KOPT-K1 (cell line): ENCODE results near the gene NAA60.
"Not testable (repeated sequence)": the region's sequence is repeated elsewhere in the genome, so short reads cannot be mapped to it uniquely, and the experiment has no call there.

Source experiments
- H3K27ac ChIP-seq: fragments of 200-600 bp; sonication (generic); 2 replicates; pipeline ENCODE4 v1.5.1; 2016; ENCODE audit warnings: antibody characterized with exemption, mild to moderate bottlenecking, low read depth, low read length; ENCODE audit not compliant: poor library complexity, severe bottlenecking
- H3K36me3 ChIP-seq: fragments of 200-600 bp; sonication (generic); 2 replicates; pipeline ENCODE4 v1.5.1; 2017; ENCODE audit warnings: antibody characterized with exemption, mild to moderate bottlenecking, low read length, moderate library complexity; ENCODE audit not compliant: insufficient read depth
- H3K9me3 ChIP-seq: fragments of 200-600 bp; sonication (generic); 2 replicates; pipeline ENCODE4 v1.5.1; 2017; ENCODE audit warnings: antibody characterized with exemption, low read length, mild to moderate bottlenecking; ENCODE audit not compliant: insufficient read depth, poor library complexity, severe bottlenecking

The NAA60 gene

DNA sequence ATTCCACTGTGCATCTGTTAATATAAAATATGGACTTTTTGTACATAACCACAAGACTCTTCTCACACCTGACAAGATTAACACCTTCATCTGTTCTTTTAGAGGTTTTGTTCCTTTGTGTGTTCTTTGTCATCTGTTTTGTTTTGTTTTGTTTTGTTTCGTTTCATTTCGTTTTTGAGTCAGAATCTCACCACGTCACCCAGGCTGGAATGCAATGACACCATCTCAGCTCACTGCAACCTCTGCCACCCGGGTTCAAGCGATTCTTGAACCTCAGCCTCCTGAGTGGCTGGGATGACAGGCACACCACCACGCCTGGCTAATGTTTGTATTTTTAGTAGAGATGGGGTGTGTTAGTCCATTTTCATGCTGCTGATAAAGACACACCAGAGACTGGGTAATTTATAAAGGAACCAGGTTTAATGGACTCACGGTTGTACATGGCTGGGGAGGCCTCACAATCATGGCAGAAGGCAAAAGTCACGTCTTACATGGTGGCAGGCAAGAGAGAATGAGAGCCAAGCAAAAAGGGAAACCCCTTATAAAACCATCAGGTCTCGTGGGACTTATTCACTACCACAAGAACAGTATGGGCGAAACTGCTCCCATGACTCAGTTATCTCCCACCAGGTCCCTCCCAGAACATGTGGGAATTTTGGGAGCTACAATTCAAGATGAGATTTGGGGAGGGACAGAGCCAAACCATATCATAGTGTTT lies 29.6 kb downstream of the NAA60 start:
- Histone ChIP-seq H3K9me3 (no peaks in the 10 kb centered on the region), H3K27ac (no peak overlapping the region), H3K36me3 (peaks cover 6% of the 10 kb centered on the region; the same call in 1 of the 2 replicates)

DNA sequence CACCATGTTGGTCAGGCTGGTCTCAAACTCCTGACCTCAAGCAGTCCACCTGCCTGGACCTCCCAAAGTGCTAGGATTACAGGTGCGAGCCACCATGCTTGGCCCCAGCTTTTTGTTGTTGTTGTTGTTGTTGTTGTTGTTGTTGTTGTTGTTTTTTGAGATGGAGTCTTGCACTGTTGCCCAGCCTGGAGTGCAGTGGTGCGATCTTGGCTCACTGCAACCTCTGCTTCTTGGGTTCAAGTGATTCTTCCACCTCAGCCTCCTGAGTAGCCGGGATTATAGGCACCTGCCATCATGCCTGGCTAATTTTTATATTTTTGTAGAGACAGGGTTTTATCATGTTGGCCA lies 30.1 kb downstream of the NAA60 start:
- peaks cover 10% of the 10 kb centered on the region; the same call in 1 of the 2 replicates for H3K36me3 ChIP-seq
- not testable (repeated sequence) for H3K9me3 ChIP-seq, H3K27ac ChIP-seq

- H3K27ac ChIP-seq, result no peak overlapping the region
- H3K36me3 ChIP-seq, result peaks cover 17% of the 10 kb centered on the region
These were observed 30.8 kb downstream of the NAA60 start for GRCh38 chr16:3474136-3474779.

DNA sequence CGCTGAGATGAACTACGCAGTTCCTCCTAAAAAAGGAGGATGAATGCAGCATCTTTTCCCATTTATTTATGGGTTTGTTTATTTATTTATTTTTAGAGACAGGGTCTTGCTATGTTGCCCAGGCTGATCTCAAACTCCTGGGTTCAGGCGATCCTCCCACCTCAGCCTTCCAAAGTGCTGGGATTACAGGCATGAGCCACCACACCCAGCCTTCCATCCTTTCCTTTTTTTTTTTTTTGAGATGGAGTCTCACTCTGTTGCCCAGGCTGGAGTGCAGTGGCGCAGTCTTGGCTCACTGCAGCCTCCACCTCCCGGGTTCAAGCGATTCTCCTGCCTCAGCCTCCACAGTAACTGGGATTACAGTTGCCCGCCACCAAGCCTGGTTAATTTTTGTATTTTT lies 31.4 kb downstream of the NAA60 start:
- not testable (repeated sequence) for H3K9me3 ChIP-seq, H3K27ac ChIP-seq
- H3K36me3 ChIP-seq, result peaks cover 23% of the 10 kb centered on the region

More at GRCh38 chr16:3474136-3474779, 30.8 kb downstream of the NAA60 start:
- H3K9me3 ChIP-seq, result no peaks in the 10 kb centered on the region

DNA sequence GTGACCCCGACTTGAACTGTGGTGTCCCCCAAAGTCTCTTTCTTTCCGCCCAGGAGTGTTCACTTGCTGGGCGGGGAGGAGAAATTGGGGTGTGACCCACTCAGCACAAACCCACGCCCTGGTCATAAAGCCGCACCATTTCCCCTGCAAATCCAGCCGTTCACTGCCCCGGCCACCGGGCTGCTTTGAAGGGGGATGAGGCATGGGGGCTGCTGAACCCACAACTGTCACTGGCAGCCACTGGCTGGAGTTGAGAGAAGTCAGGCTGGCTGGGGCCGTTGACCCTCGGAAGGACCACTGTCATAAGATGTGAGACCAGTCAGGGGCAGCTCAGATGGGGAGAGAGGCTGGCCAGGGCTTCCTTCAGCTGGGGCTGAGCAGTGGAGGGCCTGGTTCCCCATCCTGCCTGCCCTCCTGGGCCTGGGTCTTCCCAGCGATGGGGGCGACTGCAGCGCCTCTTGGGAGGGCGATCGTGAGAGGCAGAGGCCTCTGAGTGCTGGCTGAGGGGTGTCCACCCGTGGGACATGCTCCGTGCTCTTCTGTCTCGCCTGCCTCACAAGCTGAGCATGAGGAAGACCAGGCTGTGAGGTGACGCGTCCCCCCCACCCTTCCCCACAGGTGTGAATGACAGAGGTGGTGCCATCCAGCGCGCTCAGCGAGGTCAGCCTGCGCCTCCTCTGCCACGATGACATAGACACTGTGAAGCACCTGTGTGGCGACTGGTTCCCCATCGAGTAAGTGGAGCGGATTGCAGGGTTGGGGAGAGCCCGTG lies 32.3 kb downstream of the NAA60 start:
- H3K36me3 ChIP-seq, result peaks cover 25% of the 10 kb centered on the region
- H3K9me3 ChIP-seq, result no peaks in the 10 kb centered on the region
- H3K27ac ChIP-seq, result no peak overlapping the region

DNA sequence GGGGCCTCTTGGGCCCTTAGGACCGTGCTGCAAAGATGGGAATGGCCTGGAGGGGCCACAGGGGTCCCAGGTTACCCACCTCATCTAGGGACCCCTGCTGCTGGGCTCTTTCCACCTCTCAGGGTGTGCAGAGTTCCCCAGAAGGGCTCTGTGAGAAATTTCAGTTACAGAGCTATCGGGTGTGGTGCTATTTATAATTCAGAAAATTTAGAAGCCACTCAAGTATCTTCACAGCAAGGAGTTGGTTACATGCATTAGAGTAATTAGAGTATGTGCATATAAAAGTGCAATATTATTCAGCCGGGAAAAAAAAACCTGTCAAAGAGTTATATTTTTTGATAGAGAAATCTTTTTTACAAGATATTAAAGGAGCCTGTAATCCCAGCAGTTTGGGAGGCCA lies 32.9 kb downstream of the NAA60 start:
- Histone ChIP-seq H3K36me3 (peaks cover 30% of the 10 kb centered on the region), H3K9me3 (no peaks in the 10 kb centered on the region), H3K27ac (no peak overlapping the region)

DNA sequence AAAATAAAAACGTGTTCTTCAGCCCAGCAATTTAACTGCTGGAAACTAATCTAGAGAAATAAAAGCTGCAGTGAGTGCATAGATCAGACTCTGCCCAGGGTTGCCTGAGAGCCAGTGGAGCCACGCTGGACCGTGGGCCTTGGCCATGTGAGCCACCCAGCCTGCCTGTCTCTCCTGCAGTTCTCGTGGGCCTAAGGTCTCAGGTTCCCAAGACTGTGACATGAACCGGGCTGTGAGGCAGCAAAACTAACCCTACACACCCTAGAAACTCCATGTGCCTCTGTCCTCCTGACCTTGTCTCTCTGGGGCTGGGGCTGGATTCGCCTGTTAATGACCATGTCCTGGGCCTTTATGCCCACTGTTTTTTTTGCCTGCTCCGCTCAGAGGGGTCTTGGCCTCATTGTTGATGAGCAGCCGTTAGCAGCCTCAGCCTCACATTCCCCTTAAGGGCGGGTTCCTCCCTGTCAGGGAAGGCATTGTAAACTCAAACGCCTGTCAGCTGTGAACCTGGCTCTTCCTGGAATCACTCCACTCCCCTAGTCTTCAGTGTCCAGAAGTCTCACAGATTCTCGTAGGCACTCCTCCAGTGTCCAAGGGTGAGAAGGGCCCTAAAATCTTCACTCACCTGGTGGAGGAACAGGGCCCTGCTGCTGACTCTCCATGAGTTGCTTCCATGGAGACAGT lies 34.9 kb downstream of the NAA60 start:
- Histone ChIP-seq H3K9me3 (no peaks in the 10 kb centered on the region), H3K27ac (no peak overlapping the region), H3K36me3 (peaks cover 50% of the 10 kb centered on the region)

GRCh38 chr16:3479654-3480216 lies 36.3 kb downstream of the NAA60 start:
- peaks cover 64% of the 10 kb centered on the region for H3K36me3 ChIP-seq
- H3K9me3 ChIP-seq, result no peaks in the 10 kb centered on the region
- no peak overlapping the region for H3K27ac ChIP-seq

- peaks cover 77% of the 10 kb centered on the region for H3K36me3 ChIP-seq
- H3K27ac ChIP-seq, result no peak overlapping the region
- no peaks in the 10 kb centered on the region for H3K9me3 ChIP-seq
These were observed 37.6 kb downstream of the NAA60 start for GRCh38 chr16:3480901-3481695.

DNA sequence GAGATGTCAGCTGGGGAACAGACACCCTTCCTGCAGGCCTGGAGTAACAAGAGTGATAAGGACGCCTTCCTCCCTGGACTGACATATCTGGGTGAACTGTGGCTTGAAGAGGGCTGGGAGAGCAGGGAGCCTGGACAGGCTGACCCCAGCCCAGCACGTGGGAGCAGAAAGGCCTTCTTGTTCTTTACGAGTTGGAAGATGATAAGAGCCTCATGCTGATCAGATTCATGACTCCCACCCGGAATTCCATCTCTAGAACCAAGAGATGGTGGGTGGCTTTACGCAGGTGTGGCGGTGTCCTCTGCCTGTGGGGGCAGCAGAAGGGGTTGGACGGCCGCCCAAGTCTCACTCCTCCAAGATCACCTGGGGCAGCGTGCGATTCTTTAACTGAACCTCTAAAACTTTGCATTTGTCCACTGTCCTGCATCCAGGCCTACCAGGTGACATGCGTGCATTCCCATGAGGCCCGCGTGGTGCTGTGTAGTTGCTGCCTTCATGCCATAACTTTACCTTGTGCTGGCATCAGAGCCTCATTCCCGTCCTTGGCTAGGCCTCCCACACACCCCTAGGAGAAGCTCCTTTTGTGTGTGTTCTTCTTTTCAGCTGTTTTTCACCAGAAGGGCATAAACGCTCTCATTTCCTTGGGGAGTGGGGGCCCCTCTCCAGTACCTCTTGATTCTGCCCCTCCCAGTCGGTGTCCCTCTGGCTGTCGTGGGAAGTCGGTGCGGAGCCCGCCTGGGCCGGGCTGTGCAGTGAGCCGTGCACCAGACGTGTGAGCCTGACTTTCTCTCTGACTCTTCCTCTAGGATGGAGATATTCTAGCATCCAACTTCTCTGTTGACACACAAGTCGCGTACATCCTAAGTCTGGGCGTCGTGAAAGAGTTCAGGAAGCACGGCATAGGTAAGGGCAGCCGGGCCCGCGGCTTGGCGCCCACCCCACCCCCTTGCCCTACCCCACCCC lies 38.5 kb downstream of the NAA60 start:
- Histone ChIP-seq H3K27ac (no peak overlapping the region), H3K36me3 (peaks cover 84% of the 10 kb centered on the region), H3K9me3 (no peaks in the 10 kb centered on the region)

DNA sequence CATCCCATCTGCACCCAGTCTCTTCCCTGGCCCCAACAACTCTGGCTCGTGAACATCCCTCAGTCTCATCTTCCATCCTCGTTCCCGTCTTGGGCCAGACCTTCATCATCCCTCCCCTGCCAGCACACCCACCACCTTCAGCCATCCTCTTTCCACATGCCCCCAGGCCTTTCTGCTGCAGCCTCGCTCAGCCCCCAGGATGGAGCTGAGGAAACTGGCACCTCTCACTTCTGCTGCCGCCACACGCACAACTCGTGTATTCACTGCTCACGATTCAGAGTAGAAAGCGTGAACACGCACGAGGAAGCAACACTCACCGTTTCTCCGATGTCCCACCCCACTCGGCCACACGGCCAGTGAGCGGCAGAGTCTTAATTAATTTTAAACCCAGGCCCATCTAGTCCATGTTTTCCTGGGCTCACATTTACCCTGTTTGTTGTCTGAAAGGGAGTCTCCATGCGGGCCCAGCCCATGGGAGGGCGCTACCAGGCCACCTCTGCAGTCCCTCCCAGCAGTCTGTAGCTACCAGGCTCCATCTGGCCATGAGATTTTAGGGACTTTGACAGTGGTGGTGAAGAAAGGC lies 39.3 kb downstream of the NAA60 start:
- Histone ChIP-seq H3K36me3 (peaks cover 92% of the 10 kb centered on the region), H3K9me3 (no peaks in the 10 kb centered on the region), H3K27ac (no peak overlapping the region)

DNA sequence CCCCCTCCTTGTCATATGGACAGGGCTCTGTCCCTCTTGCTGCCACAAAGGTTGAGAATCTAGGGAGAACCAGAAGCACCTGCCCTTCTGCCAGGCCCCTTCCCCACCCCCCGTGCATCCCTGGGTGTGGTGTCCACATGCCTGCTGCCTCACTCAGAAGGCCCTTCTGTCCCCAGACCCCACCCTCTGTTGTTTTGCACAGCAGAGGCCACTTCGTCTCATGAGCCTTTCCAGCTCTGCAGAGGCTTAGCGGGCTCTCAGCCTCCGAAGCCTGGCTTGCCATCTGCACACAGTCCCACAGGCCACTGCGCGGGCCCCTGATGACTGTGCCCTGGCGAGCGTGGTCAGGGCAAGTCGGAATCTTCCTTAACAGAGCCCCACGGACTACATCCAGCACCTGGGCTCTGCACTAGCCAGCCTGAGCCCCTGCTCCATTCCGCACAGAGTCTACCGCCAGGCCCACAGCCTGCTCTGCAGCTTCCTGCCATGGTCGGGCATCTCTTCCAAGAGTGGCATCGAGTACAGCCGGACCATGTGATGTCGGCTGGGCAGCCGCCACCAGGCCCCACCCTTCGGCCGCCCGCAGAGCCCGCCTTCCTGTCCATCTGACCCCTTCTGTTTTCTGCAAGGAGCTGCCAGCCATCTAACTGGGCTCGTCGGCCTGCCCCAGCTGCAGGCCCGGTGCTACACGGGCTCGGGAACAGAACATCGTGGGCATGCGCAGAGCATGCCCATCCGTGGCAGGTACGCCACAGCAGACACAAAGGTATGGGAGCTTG lies 41.0 kb downstream of the NAA60 start:
- Histone ChIP-seq H3K9me3 (no peaks in the 10 kb centered on the region), H3K36me3 (peaks cover 83% of the 10 kb centered on the region), H3K27ac (no peak overlapping the region)
